Myocyte (in vitro differentiated cells): ENCODE results near the gene GK. TPM values are rescaled to one million over a fixed set of nuclear protein-coding genes. Genes with fewer than 3 reads are reported as not detected.

ENCODE experiments used
- total RNA-seq: library from RNA; depleted of rRNA; stranded (reverse); fragments of >200 nt; gene quantifications from 2 replicates; pipeline ENCODE4 v1.2.3, GENCODE V29; 2014

Gene GK
- total RNA-seq, 1 donor from 2014 or later = 3.8 TPM

Other genes starting within 250 kb of the GK start
- gene TASL, start 75.7 kb upstream of the GK start, total RNA-seq = not detected in 2 replicates
- 26.4 and 27.2 TPM in 2 replicates for gene TAB3, start 235.8 kb downstream of the GK start, total RNA-seq